IPS DF 4.7 (cell line): Measurements from ENCODE around the gene SOD3.
A peak's percentile ranks its signal among the peaks of the same experiment; 100 is the strongest.

Source experiments
- DNase-seq: peaks from one replicate; pipeline ENCODE4 v3.0.0-alpha.2; 2013; ENCODE audit warnings: low spot score; ENCODE audit errors: extremely low read depth

Gene SOD3, protein sequence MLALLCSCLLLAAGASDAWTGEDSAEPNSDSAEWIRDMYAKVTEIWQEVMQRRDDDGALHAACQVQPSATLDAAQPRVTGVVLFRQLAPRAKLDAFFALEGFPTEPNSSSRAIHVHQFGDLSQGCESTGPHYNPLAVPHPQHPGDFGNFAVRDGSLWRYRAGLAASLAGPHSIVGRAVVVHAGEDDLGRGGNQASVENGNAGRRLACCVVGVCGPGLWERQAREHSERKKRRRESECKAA

DNA sequence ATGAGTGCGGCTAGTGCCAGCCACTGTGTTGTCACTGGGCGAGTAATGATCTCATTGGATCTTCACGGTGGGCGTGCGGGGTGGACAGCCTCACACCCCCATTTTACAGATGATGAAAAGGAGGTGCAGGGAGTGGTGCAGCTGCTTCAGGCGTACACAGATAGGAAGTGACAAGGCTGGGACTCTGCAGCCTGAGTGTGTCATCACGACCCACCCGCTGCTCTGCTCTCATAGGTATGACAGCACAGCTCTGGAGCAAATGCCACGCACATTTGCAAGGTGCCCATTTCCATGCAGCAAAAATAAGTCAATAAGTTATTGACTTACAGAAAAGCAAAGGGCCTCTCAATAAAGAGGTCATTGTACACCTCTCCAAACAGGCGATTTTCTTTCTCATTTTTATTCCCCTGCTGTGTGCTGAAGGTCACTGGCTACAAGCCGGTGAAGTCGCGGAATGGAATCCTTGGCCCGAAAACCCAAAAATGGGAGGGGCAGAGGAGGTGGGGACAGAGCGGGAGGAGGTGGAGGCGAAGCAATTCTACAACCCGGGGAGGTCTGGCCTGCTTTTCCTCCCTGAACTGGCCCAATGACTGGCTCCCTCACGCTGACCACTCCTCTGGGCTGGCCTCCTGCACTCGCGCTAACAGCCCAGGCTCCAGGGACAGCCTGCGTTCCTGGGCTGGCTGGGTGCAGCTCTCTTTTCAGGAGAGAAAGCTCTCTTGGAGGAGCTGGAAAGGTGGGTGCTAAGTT lies at the start of gene SOD3:
TSS of gene SOD3 (plus strand) at position 658 of the 750 bp plus-strand sequence. CDS start 3,949 bp downstream, outside the sequence.
- peak; percentile 62 for DNase-seq

DNA sequence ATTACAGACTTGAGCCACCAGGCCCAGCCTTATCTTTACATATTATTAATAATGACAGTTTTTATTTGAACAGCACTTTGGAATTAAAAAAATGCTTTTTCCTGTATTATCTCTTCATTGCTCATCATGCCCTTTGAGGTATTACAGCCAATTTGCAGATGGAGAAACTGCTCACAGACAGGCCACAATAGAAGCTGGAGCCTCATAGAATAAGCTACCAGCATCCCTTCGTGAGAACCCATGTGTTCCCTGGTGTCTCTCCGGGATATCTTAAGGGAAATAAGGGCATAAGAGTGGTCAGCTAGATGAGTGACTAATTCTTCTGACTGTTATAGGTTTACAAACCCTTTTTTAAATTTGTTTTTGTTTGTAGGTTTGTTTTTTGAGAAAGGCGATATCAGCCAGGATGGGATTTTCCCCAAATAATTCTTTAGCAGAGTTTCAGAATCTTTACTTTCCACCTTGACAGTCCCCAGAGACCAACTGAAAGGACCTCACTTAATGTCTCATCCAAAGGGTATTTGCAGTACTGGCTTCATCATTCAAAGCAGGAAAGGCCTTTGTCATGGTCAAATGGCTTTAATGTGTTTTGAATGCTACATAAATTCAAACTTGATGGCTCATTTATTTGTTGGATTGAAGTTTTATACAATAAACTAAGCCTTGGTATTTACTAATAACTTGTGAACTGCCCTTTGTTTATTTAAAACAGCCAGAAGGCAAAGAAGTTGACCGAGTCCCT lies 48.0 kb upstream of the SOD3 start:
- DNase-seq: no peak

DNA sequence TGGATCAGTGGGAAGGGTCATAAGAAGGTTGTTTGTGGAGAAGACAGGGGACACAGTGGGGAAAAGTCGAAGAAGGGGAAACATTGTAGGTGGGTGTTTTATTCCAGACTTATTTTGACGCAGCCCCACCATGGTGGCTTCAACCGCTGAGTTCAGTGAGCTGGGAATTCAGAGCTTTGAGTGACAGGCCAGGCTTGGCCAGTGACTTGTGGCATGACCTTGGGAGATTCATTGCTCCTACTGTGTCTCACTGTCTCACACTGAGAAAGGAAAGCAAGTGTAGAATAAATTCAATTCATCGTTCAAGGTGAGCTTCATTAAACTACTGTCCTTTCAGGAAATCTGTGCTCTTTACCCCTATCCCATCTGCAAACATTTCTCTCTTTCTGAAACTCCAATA lies 47.4 kb upstream of the SOD3 start:
- no peak for DNase-seq

DNA sequence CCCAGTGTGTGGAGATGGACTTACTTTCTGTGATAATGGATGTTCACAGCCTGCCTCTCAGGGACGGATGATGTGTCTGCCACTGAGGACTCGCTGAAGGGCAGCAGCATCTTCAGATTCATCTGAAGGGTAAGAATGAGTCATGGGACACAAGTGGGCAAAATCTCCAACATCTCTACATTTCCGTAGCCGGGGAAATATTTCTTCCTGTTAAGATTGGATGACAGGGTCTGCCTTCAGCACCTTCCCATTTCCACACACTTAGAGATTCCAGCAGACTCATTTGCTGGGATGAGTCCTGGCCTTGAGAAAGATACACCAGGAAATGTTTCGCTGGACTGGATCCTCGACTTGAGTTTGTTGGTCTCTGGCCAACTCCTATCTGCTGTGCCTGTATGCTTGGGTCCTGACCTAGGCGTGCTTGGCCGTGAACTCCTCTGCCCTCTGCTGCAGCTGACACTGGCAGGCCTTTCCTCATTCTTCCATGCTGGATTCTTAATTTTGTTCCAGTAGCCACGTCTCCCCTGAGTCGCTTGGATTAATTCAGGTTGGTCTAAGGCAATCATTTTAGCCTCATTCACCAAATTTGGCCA lies 46.5 kb upstream of the SOD3 start:
- no peak for DNase-seq

DNA sequence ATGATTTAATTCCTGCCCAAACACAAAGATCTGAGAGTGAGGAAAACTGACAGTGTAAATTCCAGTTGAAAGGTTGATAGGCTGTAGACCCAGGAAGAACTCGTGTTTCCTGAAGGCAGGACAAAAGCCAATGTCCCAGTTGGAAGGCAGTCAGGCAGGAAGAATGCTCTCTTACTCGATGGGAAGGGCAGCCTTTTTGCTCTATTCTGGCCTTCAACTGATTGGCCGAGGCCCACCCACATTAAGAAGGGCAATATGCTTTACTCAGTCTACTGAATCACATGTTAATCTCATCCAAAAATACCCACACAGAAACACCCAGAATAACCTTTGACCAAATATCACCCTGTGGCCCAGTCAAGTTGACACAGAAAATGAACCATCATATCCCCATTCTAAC lies 45.3 kb upstream of the SOD3 start:
- DNase-seq: no peak

DNA sequence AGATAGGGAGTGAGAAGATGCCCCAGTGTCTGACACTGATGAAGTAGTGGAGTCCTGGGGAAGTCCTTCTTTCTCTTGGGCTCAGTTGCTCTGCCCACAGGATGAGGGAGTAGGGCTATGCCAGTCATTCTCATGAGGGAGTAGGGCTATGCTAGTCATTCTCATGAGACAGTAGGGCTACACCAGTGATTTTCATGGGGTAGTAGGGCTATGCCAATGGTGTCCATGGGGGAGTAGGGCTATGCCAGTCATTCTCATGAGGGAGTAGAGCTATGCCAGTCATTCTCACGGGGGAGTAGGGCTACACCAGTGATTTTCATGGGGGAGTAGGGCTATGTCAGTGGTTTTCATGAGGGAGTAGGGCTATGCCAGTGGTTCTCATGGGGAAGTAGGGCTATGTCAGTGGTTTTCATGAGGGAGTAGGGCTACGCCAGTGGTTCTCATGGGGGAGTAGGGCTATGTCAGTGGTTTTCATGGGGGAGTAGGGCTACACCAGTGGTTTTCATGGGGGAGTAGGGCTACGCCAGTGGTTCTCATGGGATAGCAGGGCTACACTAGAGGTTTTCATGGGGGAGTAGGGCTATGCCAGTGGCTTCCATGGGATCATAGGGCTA lies 43.3 kb upstream of the SOD3 start:
- no peak for DNase-seq

DNA sequence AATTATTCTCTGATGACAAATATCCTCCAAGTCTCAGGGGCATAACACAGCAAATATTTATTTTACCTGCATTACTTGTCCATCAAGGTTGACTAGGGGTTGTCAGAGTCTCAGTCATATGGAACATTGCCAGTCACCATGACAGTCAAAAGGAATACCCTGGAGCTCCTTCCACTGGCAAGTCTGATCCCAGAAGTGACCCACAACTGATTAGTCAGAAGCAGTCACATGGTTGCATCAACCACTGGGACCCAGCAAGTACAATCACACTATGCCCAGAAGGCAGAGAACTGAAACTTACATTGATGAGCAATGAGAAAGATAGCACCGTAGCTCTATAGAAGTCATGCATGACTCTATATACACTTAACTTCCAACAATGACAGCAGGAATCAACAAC lies 41.9 kb upstream of the SOD3 start:
- DNase-seq: no peak

DNA sequence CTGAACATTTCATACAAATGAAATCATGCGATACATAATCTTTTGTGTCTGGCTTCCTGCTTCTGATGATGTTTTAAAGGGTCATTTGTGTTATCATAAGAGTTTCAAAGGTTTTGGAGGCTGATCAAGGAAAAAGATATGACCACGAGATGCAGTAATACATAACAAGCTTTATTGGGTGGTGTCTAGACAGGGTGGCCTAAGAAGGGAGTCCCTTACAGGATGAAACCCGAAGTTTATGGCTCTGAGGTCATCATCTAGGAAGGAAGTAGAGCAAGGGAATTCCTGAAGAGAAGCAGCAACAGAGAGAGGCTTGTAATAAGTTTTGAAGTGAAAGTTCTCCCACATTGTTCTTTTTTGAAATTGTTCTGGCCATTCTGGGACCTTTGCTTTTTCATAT lies 40.8 kb upstream of the SOD3 start:
- no peak for DNase-seq

DNA sequence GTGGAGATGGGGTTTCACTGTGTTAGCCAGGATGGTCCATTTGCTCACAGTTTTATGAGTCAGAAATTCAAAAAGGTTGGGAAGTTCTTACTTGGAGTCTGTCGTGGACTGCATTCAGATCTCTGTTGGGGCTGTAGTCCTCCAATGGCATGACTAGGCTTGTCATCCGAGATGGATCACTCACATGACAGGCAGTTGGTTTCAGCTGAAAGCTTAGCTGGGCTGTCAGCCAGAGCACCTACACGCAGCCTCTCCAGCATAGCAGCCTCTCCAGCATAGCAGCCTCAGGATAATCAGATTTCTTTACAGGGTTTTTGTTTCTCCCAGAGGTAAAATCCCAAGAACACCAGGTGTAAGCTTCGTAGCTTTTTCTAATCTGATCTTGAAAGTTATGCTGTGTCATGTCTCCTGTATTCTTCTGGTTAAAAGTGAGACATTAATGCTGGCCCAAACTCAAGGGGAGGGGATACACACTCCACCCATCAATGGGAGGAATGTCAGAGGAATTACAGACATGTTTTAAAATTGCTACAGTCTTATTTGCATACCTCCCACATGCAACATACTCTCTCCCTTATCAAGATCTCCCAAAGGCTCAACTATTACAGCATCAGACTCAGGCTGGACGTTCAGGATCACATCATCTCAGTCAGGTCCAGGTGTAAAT lies 31.6 kb upstream of the SOD3 start:
- DNase-seq: no peak

DNA sequence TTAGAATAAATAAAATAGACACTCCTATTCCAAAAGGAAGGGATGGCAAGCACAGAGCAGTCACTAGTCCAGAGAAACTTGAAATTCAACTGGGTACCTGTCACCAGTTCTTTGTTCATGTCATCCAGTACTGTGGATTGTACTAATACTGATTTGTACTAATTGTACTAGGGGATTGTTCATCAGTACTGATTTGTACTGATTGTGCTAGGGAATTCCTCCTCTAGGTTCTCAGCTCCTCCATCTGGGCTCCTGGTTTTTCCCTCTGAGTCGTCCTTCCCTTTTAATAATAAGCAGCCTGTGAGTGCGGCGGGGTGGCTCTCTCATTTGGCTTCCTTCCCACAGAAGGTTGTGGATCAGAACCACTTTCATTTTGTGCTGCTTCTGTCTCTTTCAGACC lies 31.0 kb upstream of the SOD3 start:
- no peak for DNase-seq

DNA sequence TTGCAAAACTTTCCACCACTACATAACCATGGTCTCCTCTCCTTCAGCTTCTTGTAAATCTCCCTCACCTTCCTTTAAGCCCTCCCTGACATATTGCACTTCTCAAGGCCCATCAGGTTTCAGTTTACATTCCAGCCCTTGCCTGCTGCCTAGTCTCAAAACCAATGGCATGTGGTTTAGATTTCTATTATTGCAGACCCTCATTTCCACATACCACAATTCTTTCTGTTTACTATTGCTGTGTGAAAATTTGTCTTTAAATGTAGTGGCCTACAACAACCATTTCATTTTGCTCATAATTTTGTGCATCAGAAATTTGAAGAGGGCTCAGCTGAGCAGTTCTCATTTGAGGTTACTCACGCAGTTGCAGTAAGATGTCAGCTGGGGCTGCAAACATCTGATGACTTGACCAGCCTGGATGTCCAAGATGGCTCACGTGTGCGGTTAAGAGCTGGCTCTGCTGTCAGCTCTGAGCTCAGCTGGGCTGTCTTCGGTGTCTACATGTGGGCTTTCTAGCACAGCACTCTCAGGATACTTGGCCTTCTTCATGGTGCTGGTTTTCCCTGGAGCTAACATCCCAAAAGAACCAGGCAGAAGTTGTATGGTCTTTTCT lies 29.9 kb upstream of the SOD3 start:
- no peak for DNase-seq

DNA sequence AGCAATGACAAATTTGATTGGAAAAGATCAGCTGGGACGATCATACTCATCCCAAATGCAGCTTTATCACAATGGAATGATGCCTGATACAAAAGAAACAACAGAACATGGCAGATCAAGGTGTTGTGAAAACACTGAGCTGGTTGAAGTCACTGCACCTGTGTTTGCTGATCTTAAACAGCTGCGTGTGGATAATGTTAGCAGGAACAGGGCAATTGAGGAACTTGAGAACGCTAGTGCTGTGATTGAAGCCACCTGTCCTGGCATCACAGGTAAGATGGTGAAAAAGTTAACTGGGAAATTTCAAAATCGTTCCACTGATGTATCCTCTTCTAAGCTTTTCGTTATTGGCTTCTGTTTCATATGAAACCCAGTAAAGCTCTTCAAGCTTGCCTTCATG lies 27.4 kb upstream of the SOD3 start:
- DNase-seq: no peak

DNA sequence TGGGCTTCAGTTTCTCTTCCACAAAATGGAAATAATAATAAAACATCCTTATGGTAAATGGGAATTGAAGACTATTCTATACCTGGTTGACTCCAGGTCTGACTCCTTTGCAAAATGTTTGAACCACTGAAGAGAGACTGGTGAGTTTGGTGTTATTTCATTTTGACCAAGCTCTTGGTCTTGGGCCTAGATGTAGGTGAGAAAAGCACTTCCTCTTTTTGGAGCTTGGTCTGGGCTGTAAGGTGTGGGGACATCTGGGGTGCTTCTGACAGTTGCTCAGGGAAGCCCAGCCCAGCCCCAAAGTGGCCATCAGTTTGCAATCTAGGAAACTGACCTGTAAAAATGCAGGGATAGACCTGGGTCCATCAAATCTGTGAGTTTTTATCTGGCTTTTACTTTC lies 26.8 kb upstream of the SOD3 start:
- DNase-seq: no peak

DNA sequence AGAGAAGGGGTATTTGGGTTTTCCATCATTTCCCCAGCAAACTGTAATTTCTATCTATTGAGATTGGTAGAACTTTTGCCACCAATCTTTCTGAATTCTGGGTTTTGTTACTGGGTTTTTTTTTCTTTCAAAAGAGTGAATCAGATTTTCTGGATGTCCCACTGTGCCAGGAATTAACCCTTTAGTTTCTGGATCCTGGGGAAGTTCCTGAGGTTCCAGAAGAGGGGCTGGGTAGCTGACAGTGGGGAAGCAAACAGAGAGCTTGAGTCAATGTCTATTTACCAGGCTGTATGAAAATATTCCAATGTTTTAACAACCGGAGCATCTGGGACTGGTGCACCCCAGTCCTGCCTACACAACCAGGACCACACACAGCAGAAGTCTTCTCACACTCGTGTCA lies 25.8 kb upstream of the SOD3 start:
- no peak for DNase-seq

DNA sequence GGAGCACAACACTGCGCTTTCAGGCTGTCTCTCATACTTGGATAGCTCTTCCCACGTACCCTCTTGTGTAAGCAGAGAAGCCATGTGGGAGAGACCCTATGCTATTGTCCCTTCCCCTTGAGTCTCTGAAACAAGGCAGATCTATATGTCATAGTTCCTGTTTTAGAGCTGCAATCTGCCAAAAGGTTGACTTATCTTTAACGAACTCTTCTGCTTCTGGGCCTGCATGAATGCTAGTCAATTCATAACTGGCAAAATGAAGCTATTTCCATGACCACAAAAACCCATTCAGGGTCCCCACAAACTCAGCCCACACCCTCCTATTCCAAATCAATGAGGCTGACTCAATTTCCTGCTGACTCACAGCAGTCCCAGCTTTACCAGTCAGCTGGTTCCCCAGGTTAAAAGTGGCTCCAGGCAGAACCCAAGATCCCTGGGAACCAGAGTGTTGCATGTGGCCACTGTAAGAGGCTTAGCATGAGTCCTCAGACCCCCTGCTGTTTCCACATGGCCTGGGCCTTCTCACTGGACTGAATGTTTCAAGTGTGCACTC lies 25.3 kb upstream of the SOD3 start:
- DNase-seq: no peak

DNA sequence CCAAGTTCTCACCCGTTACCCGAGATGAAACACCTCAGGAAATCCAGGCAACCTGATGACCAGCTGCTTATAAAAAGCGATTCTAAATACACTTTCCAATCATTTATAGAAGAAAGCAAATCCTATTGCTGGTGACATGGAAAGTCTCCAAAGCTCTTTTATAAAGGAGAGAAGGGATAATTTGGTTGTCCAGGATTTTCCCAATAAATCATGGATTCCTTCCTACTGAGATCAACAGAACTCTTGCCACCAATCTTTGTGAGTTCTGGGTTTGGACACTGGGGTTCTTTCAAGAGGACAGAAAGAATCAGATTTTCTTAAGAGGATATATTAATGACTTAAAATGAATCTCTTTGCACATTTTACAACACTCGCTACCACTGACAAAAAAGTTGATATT lies 24.7 kb upstream of the SOD3 start:
- no peak for DNase-seq

DNA sequence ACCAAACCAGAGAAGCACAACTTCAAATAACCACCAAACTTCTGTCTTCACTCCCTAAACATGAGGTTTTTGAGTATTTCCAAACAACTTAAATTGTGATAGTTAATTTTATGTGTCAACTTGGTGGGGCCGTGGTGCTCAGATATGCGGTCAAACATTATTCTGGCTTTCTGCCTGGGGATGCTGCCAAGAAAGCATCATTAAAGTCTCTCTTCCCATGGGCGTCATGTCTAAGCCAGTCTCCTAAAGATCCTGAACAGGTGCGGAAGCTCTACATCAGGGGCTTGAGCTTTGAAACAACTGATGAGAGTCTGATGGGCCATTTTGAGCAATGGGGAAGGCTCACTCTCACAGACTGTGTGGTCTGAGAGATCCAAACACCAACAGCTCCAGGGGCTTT lies 24.1 kb upstream of the SOD3 start:
- no peak for DNase-seq

DNA sequence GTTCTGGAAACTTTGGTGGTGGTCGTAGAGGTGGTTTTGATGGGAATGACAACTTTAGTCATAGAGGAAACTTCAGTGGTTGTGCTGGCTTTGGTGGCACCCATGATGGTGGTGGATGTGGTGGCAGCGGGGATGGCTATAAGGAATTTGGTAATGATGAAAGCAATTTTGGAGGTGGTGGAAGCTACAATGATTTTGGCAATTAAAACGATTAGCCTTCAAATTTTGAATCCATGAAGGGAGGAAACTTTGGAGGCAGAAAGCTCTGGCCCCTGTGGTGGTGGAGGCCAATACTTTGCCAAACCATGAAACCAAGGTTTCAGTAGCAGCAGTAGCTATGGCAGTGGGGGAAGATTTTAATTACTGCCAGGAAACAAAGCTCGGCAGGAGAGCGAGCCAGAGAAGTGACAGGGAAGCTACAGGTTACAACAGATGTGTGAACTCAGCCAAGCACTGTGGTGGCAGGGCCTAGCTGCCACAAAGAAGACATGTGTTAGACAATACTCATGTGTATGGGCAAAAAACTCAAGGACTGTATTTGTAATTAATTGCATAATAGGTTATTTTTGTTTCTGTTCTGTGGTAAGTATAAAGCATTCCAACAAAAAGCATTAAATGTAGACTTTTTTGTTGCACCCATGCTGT lies 23.2 kb upstream of the SOD3 start:
- DNase-seq: no peak

DNA sequence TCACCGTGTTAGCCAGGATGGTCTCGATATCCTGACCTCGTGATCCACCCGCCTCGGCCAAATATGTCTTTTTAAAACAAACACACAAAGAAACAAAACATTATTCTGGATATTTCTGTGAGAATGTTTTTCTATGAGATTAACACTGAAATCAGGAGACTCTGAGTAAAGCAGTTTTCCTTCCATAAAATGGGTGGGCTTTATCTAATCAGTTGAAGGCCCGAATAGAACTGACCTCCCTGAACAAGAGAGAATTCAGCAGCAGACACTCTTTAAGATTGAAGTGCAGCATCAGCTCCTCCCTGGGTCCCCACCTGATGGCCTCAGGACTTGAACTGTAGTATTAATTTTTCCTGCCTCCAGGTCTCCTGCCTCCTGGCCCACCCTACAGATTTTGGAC lies 22.4 kb upstream of the SOD3 start:
- DNase-seq: no peak

DNA sequence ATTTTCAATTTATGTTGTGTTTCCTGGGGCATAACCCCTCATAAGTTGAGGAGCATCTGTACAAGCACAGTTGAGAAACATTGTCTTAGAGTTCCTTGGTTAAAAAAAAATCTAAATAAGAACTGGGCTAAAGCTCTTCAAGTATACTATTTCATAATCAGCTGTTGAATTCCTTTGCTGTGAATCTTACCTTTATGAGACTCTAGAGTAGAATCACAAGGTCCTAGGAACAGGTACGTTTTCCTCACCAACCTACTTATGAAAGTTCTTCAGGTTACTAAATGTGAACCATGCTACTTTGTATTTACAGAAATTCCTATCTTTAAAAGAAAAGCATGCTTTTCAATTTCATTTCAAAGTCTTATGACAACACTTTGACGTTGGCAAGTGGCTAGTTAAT lies 20.9 kb upstream of the SOD3 start:
- no peak for DNase-seq
